H9 (cell line): ENCODE results near the gene CACNG8. TPM values are rescaled to one million over a fixed set of nuclear protein-coding genes. Genes with fewer than 3 reads are reported as not detected.

Experiments
- DNase-seq: peaks from one replicate; pipeline ENCODE4 v3.0.0-alpha.2; 2017
- H2AFZ ChIP-seq: one replicate; pipeline ENCODE4 v1.6.1; 2013; ENCODE audit warnings: mild to moderate bottlenecking, low read length, control low read depth, moderate library complexity
- H2AK5ac ChIP-seq: 2 replicates; pipeline ENCODE4 v1.6.1; 2013; ENCODE audit warnings: low read length, control low read depth, mixed read lengths; ENCODE audit not compliant: insufficient read length
- H2BK120ac ChIP-seq: one replicate; pipeline ENCODE4 v1.6.1; 2013; ENCODE audit warnings: low read depth, mild to moderate bottlenecking, low read length, control low read depth, inconsistent platforms; ENCODE audit not compliant: poor library complexity, severe bottlenecking
- H2BK12ac ChIP-seq: 2 replicates; pipeline ENCODE4 v1.6.1; 2013; ENCODE audit warnings: low read length, control low read depth, mixed read lengths, low read depth; ENCODE audit not compliant: insufficient read length
- H2BK15ac ChIP-seq: 2 replicates; pipeline ENCODE4 v1.6.1; 2013; ENCODE audit warnings: low read depth, low read length, control low read depth
- H2BK20ac ChIP-seq: one replicate; pipeline ENCODE4 v1.6.1; 2013; ENCODE audit warnings: low read depth, mild to moderate bottlenecking, low read length, control low read depth, inconsistent platforms; ENCODE audit not compliant: poor library complexity, severe bottlenecking
- H2BK5ac ChIP-seq: 2 replicates; pipeline ENCODE4 v1.6.1; 2013; ENCODE audit warnings: low read length, control low read depth, mixed read lengths; ENCODE audit not compliant: insufficient read length
- H3K14ac ChIP-seq: 2 replicates; pipeline ENCODE4 v1.6.1; 2013; ENCODE audit warnings: low read length, control low read depth; ENCODE audit not compliant: insufficient read depth
- H3K18ac ChIP-seq: 2 replicates; pipeline ENCODE4 v1.6.1; 2013; ENCODE audit warnings: low read depth, mild to moderate bottlenecking, mixed read lengths, low read length, control low read depth; ENCODE audit not compliant: insufficient read length
- H3K23ac ChIP-seq: 2 replicates; pipeline ENCODE4 v1.6.1; 2013; ENCODE audit warnings: low read length, control low read depth, mixed read lengths, low read depth; ENCODE audit not compliant: insufficient read length
- H3K23me2 ChIP-seq: 2 replicates; pipeline ENCODE4 v1.6.1; 2013; ENCODE audit warnings: low read depth, mild to moderate bottlenecking, mixed read lengths, low read length, control low read depth; ENCODE audit not compliant: insufficient read length, poor library complexity, severe bottlenecking
- H3K27ac ChIP-seq: 2 replicates; pipeline ENCODE4 v1.5.1; 2013; ENCODE audit warnings: low read length, control low read depth, mixed read lengths, low read depth; ENCODE audit not compliant: insufficient read length
- H3K27me3 ChIP-seq: 2 replicates; pipeline ENCODE4 v1.6.1; 2013; ENCODE audit warnings: low read length, control low read depth, inconsistent platforms; ENCODE audit not compliant: insufficient read depth
- H3K4ac ChIP-seq: 2 replicates; pipeline ENCODE4 v1.6.1; 2013; ENCODE audit warnings: low read depth, mild to moderate bottlenecking, control low read depth, inconsistent platforms, low read length, moderate library complexity
- H3K4me1 ChIP-seq: 2 replicates; pipeline ENCODE4 v1.6.1; 2013; ENCODE audit warnings: low read length, control low read depth, inconsistent platforms; ENCODE audit not compliant: insufficient read depth
- H3K4me2 ChIP-seq: 2 replicates; pipeline ENCODE4 v1.6.1; 2013; ENCODE audit warnings: low read length, control low read depth, mixed read lengths; ENCODE audit not compliant: insufficient read length, insufficient read depth
- H3K56ac ChIP-seq: 2 replicates; pipeline ENCODE4 v1.6.1; 2013; ENCODE audit warnings: low read depth, mild to moderate bottlenecking, mixed read lengths, low read length, control low read depth; ENCODE audit not compliant: insufficient read length
- H3K79me1 ChIP-seq: 2 replicates; pipeline ENCODE4 v1.6.1; 2013; ENCODE audit warnings: low read depth, mild to moderate bottlenecking, moderate library complexity, low read length, control low read depth, inconsistent platforms; ENCODE audit not compliant: insufficient read depth, poor library complexity, severe bottlenecking
- H3K79me2 ChIP-seq: 2 replicates; pipeline ENCODE4 v1.6.1; 2013; ENCODE audit warnings: low read length, control low read depth, inconsistent platforms; ENCODE audit not compliant: insufficient read depth
- H3K9ac ChIP-seq: 2 replicates; pipeline ENCODE4 v1.6.1; 2013; ENCODE audit warnings: low read length, control low read depth, mixed read lengths; ENCODE audit not compliant: insufficient read length; ENCODE audit errors: extremely low read depth
- H3K9me3 ChIP-seq: one replicate; pipeline ENCODE4 v1.6.1; 2013; ENCODE audit warnings: low read depth, low read length, inconsistent platforms; ENCODE audit not compliant: control insufficient read depth
- H3T11ph ChIP-seq: one replicate; pipeline ENCODE4 v1.6.1; 2013; ENCODE audit warnings: mild to moderate bottlenecking, low read length, control low read depth, inconsistent platforms
- H4K20me1 ChIP-seq: one replicate; pipeline ENCODE4 v1.6.1; 2013; ENCODE audit not compliant: control insufficient read depth, insufficient read length, insufficient read depth
- H4K5ac ChIP-seq: 2 replicates; pipeline ENCODE4 v1.6.1; 2013; ENCODE audit warnings: low read depth, mild to moderate bottlenecking, mixed read lengths, low read length, control low read depth; ENCODE audit not compliant: insufficient read length
- H4K8ac ChIP-seq: replicated peaks from 2 replicates; pipeline ENCODE4 v1.6.1; 2013; ENCODE audit warnings: low read length, control low read depth, mixed read lengths, low read depth; ENCODE audit not compliant: insufficient read length
- H4K91ac ChIP-seq: 2 replicates; pipeline ENCODE4 v1.6.1; 2013; ENCODE audit warnings: low read depth, mild to moderate bottlenecking, moderate library complexity, mixed read lengths, low read length, control low read depth; ENCODE audit not compliant: insufficient read length
- H3K27ac Mint-ChIP-seq, 3 experiments: 2 replicates in 2 of 3; 3 replicates in 1 of 3; pipeline ENCODE4 v1.8.0; 2020 to 2021; ENCODE audit warnings: mixed read lengths in 3 of 3, mild to moderate bottlenecking in 1 of 3, moderate library complexity in 1 of 3
- H3K27me3 Mint-ChIP-seq: 2 replicates; pipeline ENCODE4 v1.8.0; 2021; ENCODE audit warnings: low read depth, mild to moderate bottlenecking, moderate library complexity, mixed read lengths
- H3K36me3 Mint-ChIP-seq, 3 experiments: 2 replicates in 2 of 3; 3 replicates in 1 of 3; pipeline ENCODE4 v1.8.0; 2020 to 2021; ENCODE audit warnings: low read depth in 3 of 3, mixed read lengths in 3 of 3; ENCODE audit not compliant: insufficient read depth in 1 of 3
- H3K4me1 Mint-ChIP-seq, 2 experiments: 2 replicates each; pipeline ENCODE4 v1.8.0; 2020; ENCODE audit warnings: mixed read lengths in 2 of 2
- H3K4me3 Mint-ChIP-seq, 2 experiments: 2 replicates in 1 of 2; 3 replicates in 1 of 2; pipeline ENCODE4 v1.8.0; 2020 to 2021; ENCODE audit warnings: mild to moderate bottlenecking in 2 of 2, mixed read lengths in 2 of 2, moderate library complexity in 1 of 2
- H3K9me3 Mint-ChIP-seq, 2 experiments: 2 replicates in 1 of 2; 3 replicates in 1 of 2; pipeline ENCODE4 v1.8.0; 2020; ENCODE audit warnings: mild to moderate bottlenecking in 2 of 2, mixed read lengths in 2 of 2, moderate library complexity in 1 of 2
- WGBS: extraction: QIAGEN DNeasy Blood & Tissue Kit; methylation state at CpG from one replicate; pipeline ENCODE4 v1.1.7; 2013; ENCODE audit warnings: missing lambda C conversion rate, low lambda C conversion rate, mixed read lengths; ENCODE audit not compliant: insufficient read length; ENCODE audit errors: extremely low coverage; 5-methylcytosine and 5-hydroxymethylcytosine counted together
- total RNA-seq: library from RNA; stranded (reverse); gene quantifications from 2 replicates; pipeline ENCODE4 v1.2.1, GENCODE V29; 2021
- TF ChIP-seq, protein P1 (sequence below): fragments of 200-600 bp; sonication (generic); conservative IDR thresholded peaks from 3 replicates; pipeline ENCODE4 v1.8.0; 2021; ENCODE audit warnings: antibody characterized with exemption, mild to moderate bottlenecking

The CACNG8 gene
- total RNA-seq, 1 experiment from 2014 or later: 7.1 TPM

DNA sequence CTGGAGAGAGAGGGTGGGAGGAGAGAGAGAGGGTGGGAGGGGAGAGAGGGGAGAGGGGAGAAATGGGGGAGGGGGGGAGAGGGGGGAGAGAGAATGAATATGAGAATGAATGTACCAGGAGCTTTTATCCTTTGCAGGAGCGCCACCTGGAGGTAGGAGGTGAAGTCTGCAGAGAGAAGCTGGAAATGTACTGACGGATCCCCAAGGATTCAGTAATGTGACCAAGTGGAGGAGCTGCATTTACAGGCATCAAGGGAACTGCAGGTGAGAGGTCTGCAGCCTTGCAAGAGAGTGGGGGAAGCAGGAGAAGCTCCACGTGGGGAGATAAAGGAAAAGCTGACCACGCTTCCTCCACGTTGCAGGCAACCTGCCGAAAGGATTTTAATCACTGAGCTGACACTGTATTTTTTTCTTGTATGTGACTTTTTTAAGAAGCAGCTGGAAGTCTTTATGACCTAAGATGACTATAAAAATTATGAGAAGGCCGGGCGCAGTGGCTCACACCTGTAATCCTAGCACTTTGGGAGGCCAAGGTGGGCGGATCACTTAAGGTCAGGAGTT is 67.3 kb downstream of the CACNG8 start:
- Histone ChIP-seq H3K9me3 (no peaks in the 10 kb centered on the region), H3K9ac (no peak overlapping the region), H3K23me2 (no peaks in the 10 kb centered on the region), H3K79me1 (no peaks in the 10 kb centered on the region), H3K4ac (no peak overlapping the region), H3K23ac (no peak overlapping the region), H3K27me3 (no peaks in the 10 kb centered on the region), H3K4me2 (no peak overlapping the region), H4K8ac (no peak overlapping the region), H3K79me2 (no peaks in the 10 kb centered on the region), H4K5ac (no peak overlapping the region), H2BK120ac (no peak overlapping the region), H2BK15ac (no peak overlapping the region), H2AK5ac (no peak overlapping the region), H2AFZ (no peak overlapping the region), H4K91ac (no peak overlapping the region), H3K27ac (no peak overlapping the region), H3K4me1 (peaks cover 3% of the 10 kb centered on the region), H2BK12ac (no peak overlapping the region), H3K18ac (no peak overlapping the region), H3T11ph (no peak overlapping the region), H2BK20ac (no peak overlapping the region), H2BK5ac (no peak overlapping the region), H4K20me1 (no peaks in the 10 kb centered on the region), H3K56ac (no peak overlapping the region), H3K14ac (no peak overlapping the region; the same call in 1 of the 2 replicates)
- Mint-ChIP-seq H3K27me3 (no peaks in the 10 kb centered on the region; the same call in 1 of the 2 replicates), H3K36me3 (peaks cover 0 to 3% (median 0%) of the 10 kb centered on the region in 3 experiments; a peak in 2 of 7 replicates), H3K27ac (peak overlapping the region in 2 of 3 experiments; percentile 1 to 10; a peak in 4 of 7 replicates), H3K4me1 (peaks cover 23 to 24% of the 10 kb centered on the region in 2 experiments), H3K9me3 (peaks cover 0 to 3% of the 10 kb centered on the region in 2 experiments; a peak in 1 of 5 replicates), H3K4me3 (peak overlapping the region in 1 of 2 experiments; percentile 5; a peak in 1 of 5 replicates)
- TF ChIP-seq, protein P1, sequence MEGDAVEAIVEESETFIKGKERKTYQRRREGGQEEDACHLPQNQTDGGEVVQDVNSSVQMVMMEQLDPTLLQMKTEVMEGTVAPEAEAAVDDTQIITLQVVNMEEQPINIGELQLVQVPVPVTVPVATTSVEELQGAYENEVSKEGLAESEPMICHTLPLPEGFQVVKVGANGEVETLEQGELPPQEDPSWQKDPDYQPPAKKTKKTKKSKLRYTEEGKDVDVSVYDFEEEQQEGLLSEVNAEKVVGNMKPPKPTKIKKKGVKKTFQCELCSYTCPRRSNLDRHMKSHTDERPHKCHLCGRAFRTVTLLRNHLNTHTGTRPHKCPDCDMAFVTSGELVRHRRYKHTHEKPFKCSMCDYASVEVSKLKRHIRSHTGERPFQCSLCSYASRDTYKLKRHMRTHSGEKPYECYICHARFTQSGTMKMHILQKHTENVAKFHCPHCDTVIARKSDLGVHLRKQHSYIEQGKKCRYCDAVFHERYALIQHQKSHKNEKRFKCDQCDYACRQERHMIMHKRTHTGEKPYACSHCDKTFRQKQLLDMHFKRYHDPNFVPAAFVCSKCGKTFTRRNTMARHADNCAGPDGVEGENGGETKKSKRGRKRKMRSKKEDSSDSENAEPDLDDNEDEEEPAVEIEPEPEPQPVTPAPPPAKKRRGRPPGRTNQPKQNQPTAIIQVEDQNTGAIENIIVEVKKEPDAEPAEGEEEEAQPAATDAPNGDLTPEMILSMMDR: peak; percentile 75
- no CpG with 5 or more reads among the region's 9 CpGs for WGBS
- DNase-seq: peak; percentile 90
